ENCODE measurements around the gene RGS18. TPM values are rescaled to one million over a fixed set of nuclear protein-coding genes. Genes with fewer than 3 reads are reported as not detected.

Gene RGS18
- polyA plus RNA-seq, 3 donors = 43.7 to 57.0 (median 49.0) TPM

- 40% methylated on average over 1 of the region's 3 CpGs for WGBS (ENCODE audit: insufficient coverage)
- no peaks in the 10 kb centered on the region for H3K27me3 ChIP-seq (ENCODE audit: control insufficient read depth in 2 of 2, insufficient read depth in 2 of 2, low read length in 2 of 2)
- no peaks in the 10 kb centered on the region for H3K9me3 ChIP-seq (replicated peaks in 1 of 2; ENCODE audit: control insufficient read depth in 1 of 2, insufficient read depth in 1 of 2, low read length in 2 of 2)
- peak in 1 of 3 donors; percentile 14 for DNase-seq
- peak overlapping the region; percentile 26 to 91 (median 82) for H3K27ac Mint-ChIP-seq
- no peak overlapping the region for H2AFZ ChIP-seq (ENCODE audit: insufficient read depth, low read depth, low read length, poor library complexity, severe bottlenecking)
- H3K4me2 ChIP-seq (replicated peaks; ENCODE audit: extremely low read depth, low read length, poor library complexity, severe bottlenecking) = peak overlapping the region; percentile 49
- no peak overlapping the region for H3K4me3 Mint-ChIP-seq
- intact Hi-C loops (cut with micrococcal nuclease) = no loop called here
- peak overlapping the region in 1 of 2 donors; percentile 73 for H3K27ac ChIP-seq (ENCODE audit: low read depth in 1 of 2, low read length in 2 of 2)
- H3K79me2 ChIP-seq (ENCODE audit: insufficient read depth, low read length) = peaks cover 99% of the 10 kb centered on the region
- H3K4me3 ChIP-seq (replicated peaks in 1 of 3; ENCODE audit: low read depth in 2 of 3, low read length in 3 of 3) = peak overlapping the region in 1 of 3 experiments; percentile 24
- peaks cover 0 to 4% of the 10 kb centered on the region in 2 donors for H3K36me3 ChIP-seq (replicated peaks in 1 of 2; ENCODE audit: control insufficient read depth in 1 of 2, insufficient read depth in 2 of 2, low read length in 2 of 2)
- H3K36me3 Mint-ChIP-seq = peaks cover 17% of the 10 kb centered on the region in 2 donors
- H3K27me3 Mint-ChIP-seq (ENCODE audit: low read depth in 3 of 3) = no peaks in the 10 kb centered on the region
- no peaks in the 10 kb centered on the region for H3K9me3 Mint-ChIP-seq
- no peak for TF ChIP-seq CTCF (IDR thresholded peaks at IDR 0.05)
- H3K4me1 Mint-ChIP-seq = peaks cover 77% of the 10 kb centered on the region
- H4K20me1 ChIP-seq (ENCODE audit: insufficient read depth, low read length) = peaks cover 17% of the 10 kb centered on the region
- H3K9ac ChIP-seq (ENCODE audit: insufficient read depth, low read length, poor library complexity, severe bottlenecking) = no peak overlapping the region
- H3K4me1 ChIP-seq (ENCODE audit: control insufficient read depth in 1 of 2, insufficient read depth in 2 of 2, low read length in 2 of 2) = peaks cover 56 to 97% of the 10 kb centered on the region in 2 donors
These were observed 12.9 kb downstream of the RGS18 start for GRCh38 chr1:192171123-192171522.

GRCh38 chr1:192175971-192176370 lies 17.7 kb downstream of the RGS18 start:
- Histone ChIP-seq H3K27me3 (ENCODE audit: control insufficient read depth in 2 of 2, insufficient read depth in 2 of 2, low read length in 2 of 2) (no peaks in the 10 kb centered on the region), H3K4me2 (replicated peaks; ENCODE audit: extremely low read depth, low read length, poor library complexity, severe bottlenecking) (no peak overlapping the region), H3K79me2 (ENCODE audit: insufficient read depth, low read length) (peaks cover 99% of the 10 kb centered on the region), H3K36me3 (replicated peaks in 1 of 2; ENCODE audit: control insufficient read depth in 1 of 2, insufficient read depth in 2 of 2, low read length in 2 of 2) (peaks cover 27 to 34% of the 10 kb centered on the region in 2 donors), H2AFZ (ENCODE audit: insufficient read depth, low read depth, low read length, poor library complexity, severe bottlenecking) (no peak overlapping the region), H4K20me1 (ENCODE audit: insufficient read depth, low read length) (peaks cover 39% of the 10 kb centered on the region), H3K4me1 (ENCODE audit: control insufficient read depth in 1 of 2, insufficient read depth in 2 of 2, low read length in 2 of 2) (peaks cover 29 to 53% of the 10 kb centered on the region in 2 donors), H3K4me3 (replicated peaks in 1 of 3; ENCODE audit: low read depth in 2 of 3, low read length in 3 of 3) (no peak overlapping the region), H3K9ac (ENCODE audit: insufficient read depth, low read length, poor library complexity, severe bottlenecking) (no peak overlapping the region), H3K27ac (ENCODE audit: low read depth in 1 of 2, low read length in 2 of 2) (peak overlapping the region in 1 of 2 donors; percentile 68), H3K9me3 (replicated peaks in 1 of 2; ENCODE audit: control insufficient read depth in 1 of 2, insufficient read depth in 1 of 2, low read length in 2 of 2) (no peaks in the 10 kb centered on the region)
- no peak for DNase-seq
- Mint-ChIP-seq H3K4me1 (peaks cover 49% of the 10 kb centered on the region), H3K36me3 (peaks cover 46% of the 10 kb centered on the region in 2 donors), H3K27me3 (ENCODE audit: low read depth in 3 of 3) (no peaks in the 10 kb centered on the region), H3K27ac (peak overlapping the region in 6 of 7 donors; percentile 12 to 85 (median 72)), H3K9me3 (no peaks in the 10 kb centered on the region), H3K4me3 (peak overlapping the region in 1 of 2 donors; percentile 17)
- WGBS (ENCODE audit: insufficient coverage) = 100% methylated on average over 2 of the region's 2 CpGs
- no peak for TF ChIP-seq CTCF (IDR thresholded peaks at IDR 0.05)
- intact Hi-C loops (cut with micrococcal nuclease) = no loop called here
